GM12878 (cell line): ENCODE measurements around the gene SON. TPM values are rescaled to one million over a fixed set of nuclear protein-coding genes. Genes with fewer than 3 reads are reported as not detected.
A peak's percentile ranks its signal among the peaks of the same experiment; 100 is the strongest.

Experiments used
- ATAC-seq: fragments of 200-7000 bp; cut with Tn5 transposase; 3 replicates; pipeline ENCODE4 v1.9.1; 2020; ENCODE audit warnings: mild to moderate bottlenecking, moderate library complexity
- BruUV-seq: library from RNA; stranded (reverse); fragments of 400-500 nt; replicated peaks from 2 replicates; lab custom pipeline; 2021; lab: Mats Ljungman, UMichigan
- CTCF ChIA-PET: fragments of 300-600 bp; sonication (Branson Sonifier 250); formaldehyde crosslinking; extraction: SDS; loops from one replicate; lab custom pipeline; 2021; ENCODE audit warnings: inconsistent platforms; lab: Yijun Ruan, JAX
- POLR2A ChIA-PET: fragments of 350-600 bp; formaldehyde crosslinking; extraction: SDS; loops from one replicate; lab custom pipeline; 2021; ENCODE audit warnings: inconsistent platforms; lab: Charles Lee
- RAD21 ChIA-PET: fragments of 300-600 bp; sonication (Branson Sonifier 250); formaldehyde crosslinking; loops from one replicate; lab custom pipeline; 2023; ENCODE audit warnings: antibody characterized with exemption; ENCODE audit not compliant: unreplicated experiment; lab: Charles Lee
- SMC1A ChIA-PET: fragments of 300-600 bp; sonication (Branson Sonifier 250); formaldehyde crosslinking; loops from one replicate; lab custom pipeline; 2023; ENCODE audit not compliant: unreplicated experiment, uncharacterized antibody; lab: Charles Lee
- DNase-seq: peaks from one replicate; pipeline ENCODE4 v3.0.0-alpha.2; 2011; ENCODE audit warnings: low read depth, low spot score
- FAIRE-seq: peaks from 3 replicates; lab custom pipeline; 2011; peaks lifted over from hg19 to GRCh38; lab: Jason Lieb, UNC
- H2AFZ ChIP-seq: 2 replicates; pipeline ENCODE4 v1.6.0; 2011; ENCODE audit warnings: low read depth, low read length, control low read depth; ENCODE audit not compliant: control insufficient read depth
- H3K27ac ChIP-seq: 2 replicates; pipeline ENCODE4 v1.5.1; 2011; ENCODE audit warnings: control low read depth; ENCODE audit not compliant: control insufficient read depth, insufficient read depth
- H3K27me3 ChIP-seq, 2 experiments: replicated peaks in 1 of 2; 2 replicates each; pipeline versions ENCODE4 v1.6.0 to v1.6.1; 2011; ENCODE audit warnings: low read length in 1 of 2; ENCODE audit not compliant: control insufficient read depth in 2 of 2, insufficient read depth in 2 of 2
- H3K36me3 ChIP-seq, 2 experiments: 2 replicates each; pipeline ENCODE4 v1.5.1; 2011; ENCODE audit warnings: low read length in 1 of 2; ENCODE audit not compliant: control insufficient read depth in 2 of 2, insufficient read depth in 2 of 2
- H3K4me1 ChIP-seq: 2 replicates; pipeline ENCODE4 v1.6.1; 2011; ENCODE audit warnings: mild to moderate bottlenecking, low read length, moderate library complexity, mixed read lengths; ENCODE audit not compliant: control insufficient read depth, insufficient read depth
- H3K4me2 ChIP-seq: 2 replicates; pipeline ENCODE4 v1.6.0; 2011; ENCODE audit warnings: control low read depth; ENCODE audit not compliant: control insufficient read depth, insufficient read depth
- H3K4me3 ChIP-seq: fragments of 200-600 bp; sonication (generic); 2 replicates; pipeline ENCODE4 v1.5.1; 2016
- H3K79me2 ChIP-seq: 2 replicates; pipeline ENCODE4 v1.6.0; 2011; ENCODE audit warnings: low read length; ENCODE audit not compliant: control insufficient read depth, insufficient read depth
- H3K9ac ChIP-seq: 2 replicates; pipeline ENCODE4 v1.8.0; 2011; ENCODE audit warnings: low read length, control low read depth, mixed read lengths; ENCODE audit not compliant: control insufficient read depth, insufficient read depth
- H3K9me3 ChIP-seq: replicated peaks from 3 replicates; pipeline ENCODE4 v1.5.1; 2011; ENCODE audit warnings: mild to moderate bottlenecking, low read length; ENCODE audit not compliant: control insufficient read depth, insufficient read depth
- H4K20me1 ChIP-seq: 2 replicates; pipeline ENCODE4 v1.6.0; 2011; ENCODE audit not compliant: control insufficient read depth, insufficient read depth
- CBX3 ChIP-seq: fragments of 200-600 bp; sonication (generic); IDR thresholded peaks from 2 replicates; pipeline ENCODE4 v1.6.1; 2016; ENCODE audit warnings: low read depth, borderline replicate concordance
- DPF2 ChIP-seq: fragments of 450-650 bp; IDR thresholded peaks from 2 replicates; pipeline ENCODE4 v1.6.1; 2017; ENCODE audit warnings: mild to moderate bottlenecking
- EP300 ChIP-seq, 2 experiments: fragments of 150-350 bp in 1 of 2; IDR thresholded peaks; 2 replicates each; pipeline ENCODE4 v1.6.1; 2011 to 2012; ENCODE audit warnings: low read depth in 2 of 2, low read length in 2 of 2, borderline replicate concordance in 1 of 2, improper control_type of control experiment in 1 of 2, inconsistent platforms in 1 of 2; ENCODE audit not compliant: control insufficient read depth in 1 of 2
- FOXM1 ChIP-seq: IDR thresholded peaks from 2 replicates; pipeline ENCODE4 v1.6.1; 2012; ENCODE audit warnings: low read depth, mild to moderate bottlenecking, inconsistent platforms, low read length, moderate library complexity
- NBN ChIP-seq: fragments of 450-650 bp; IDR thresholded peaks from 2 replicates; pipeline ENCODE4 v1.6.1; 2016
- POLR2AphosphoS5 ChIP-seq: IDR thresholded peaks from 2 replicates; pipeline ENCODE4 v1.6.1; 2011; ENCODE audit warnings: mild to moderate bottlenecking, low read length, inconsistent platforms
- RELA ChIP-seq: fragments of 450-650 bp; IDR thresholded peaks from 2 replicates; pipeline ENCODE4 v1.8.0; 2014; ENCODE audit warnings: borderline replicate concordance; ENCODE audit not compliant: partially characterized antibody
- SRF ChIP-seq, 2 experiments: IDR thresholded peaks; 2 replicates each; pipeline ENCODE4 v1.6.1; 2011; ENCODE audit warnings: low read depth in 2 of 2, low read length in 2 of 2, mild to moderate bottlenecking in 1 of 2, moderate library complexity in 1 of 2
- SUZ12 ChIP-seq: fragments of 200-600 bp; sonication (generic); IDR thresholded peaks from one replicate; pipeline ENCODE4 v1.6.1; 2018; ENCODE audit warnings: antibody characterized with exemption, mild to moderate bottlenecking; ENCODE audit not compliant: unreplicated experiment
- TCF12 ChIP-seq: IDR thresholded peaks from 2 replicates; pipeline ENCODE4 v1.6.1; 2011; ENCODE audit warnings: low read depth, mild to moderate bottlenecking, low read length
- ZSCAN29 ChIP-seq: fragments of 450-650 bp; IDR thresholded peaks from 2 replicates; pipeline ENCODE4 v1.6.1; 2017; ENCODE audit warnings: mild to moderate bottlenecking, moderate library complexity
- ZZZ3 ChIP-seq: IDR thresholded peaks from 2 replicates; pipeline ENCODE4 v1.6.1; 2011; ENCODE audit warnings: low read depth; ENCODE audit not compliant: control insufficient read depth, insufficient read length
- WGBS: methylation state at CpG from one replicate; pipeline ENCODE4 v1.1.6; 2016; ENCODE audit warnings: low lambda C conversion rate; ENCODE audit not compliant: insufficient replicate concordance, insufficient coverage; ENCODE audit errors: missing lambda C conversion rate; 5-methylcytosine and 5-hydroxymethylcytosine counted together
- in situ Hi-C: fragments of 300-500 bp; cut with MboI; formaldehyde crosslinking; loops from 9 replicates; pipeline ENCODE4 v1.14.3; 2018; ENCODE audit warnings: mixed read lengths
- intact Hi-C: fragments of 100-400 bp; cut with micrococcal nuclease; formaldehyde crosslinking; loops from one replicate; pipeline ENCODE4 v1.14.2; 2022; ENCODE audit not compliant: unreplicated experiment
- polyA plus RNA-seq, 11 experiments: library from polyadenylated mRNA; depleted of rRNA in 4 of 11; unstranded in 6 of 11; stranded (reverse) in 5 of 11; fragments of >200 nt; fragmentation: Nextera tagmentation in 4 of 11; fragmentation: Illumina TruSeq in 1 of 11; extraction: Ambion mirVana in 4 of 11; extraction: Trizol in 1 of 11; gene quantifications; 1 replicate in 1 of 11; 2 replicates in 10 of 11; pipeline versions ENCODE4 v1.2.1 to v1.2.3, GENCODE V29; 2011 to 2016; ENCODE audit warnings: inconsistent platforms in 2 of 11, missing spikeins in 2 of 11, low read depth in 1 of 11
- total RNA-seq, 4 experiments: library from RNA; depleted of rRNA in 3 of 4; stranded (reverse); fragments of >200 nt in 3 of 4; fragmentation: Illumina TruSeq in 1 of 4; extraction: Trizol in 1 of 4; gene quantifications; 2 replicates each; pipeline versions ENCODE4 v1.2.1 to v1.2.3, GENCODE V29; 2013 to 2021
- TF ChIP-seq, protein P1 (sequence below): fragments of 450-650 bp; IDR thresholded peaks from 2 replicates; pipeline ENCODE4 v1.6.1; 2016; ENCODE audit warnings: mild to moderate bottlenecking
- TF ChIP-seq, protein P2 (sequence below): IDR thresholded peaks from 2 replicates; pipeline ENCODE4 v1.6.1; 2012; ENCODE audit warnings: low read depth, low read length, improper control_type of control experiment
- TF ChIP-seq, protein P3 (sequence below): fragments of 450-650 bp; IDR thresholded peaks from 2 replicates; pipeline ENCODE4 v1.6.1; 2017; ENCODE audit warnings: mild to moderate bottlenecking
- TF ChIP-seq, protein P4 (sequence below), 3 experiments: IDR thresholded peaks in 2 of 3; conservative IDR thresholded peaks in 1 of 3; 2 replicates each; pipeline ENCODE4 v1.5.1; 2011; ENCODE audit warnings: low read depth in 3 of 3, low read length in 3 of 3, mild to moderate bottlenecking in 3 of 3, control low read depth in 2 of 3, moderate library complexity in 2 of 3, inconsistent platforms in 1 of 3, mixed read lengths in 1 of 3; ENCODE audit not compliant: control insufficient read depth in 2 of 3, insufficient read depth in 1 of 3; ENCODE audit errors: extremely low read depth in 1 of 3
- TF ChIP-seq, protein P5 (sequence below): IDR thresholded peaks from 2 replicates; pipeline ENCODE4 v1.6.1; 2011; ENCODE audit warnings: borderline replicate concordance, low read depth, mild to moderate bottlenecking, moderate library complexity, mixed read lengths, low read length; ENCODE audit not compliant: insufficient read depth; ENCODE audit errors: extremely low read length

Gene SON
- total and polyA plus RNA-seq, 10 of the 15 experiments (the other 5 are each of a cell fraction or from before 2014, with no cell fraction given), result 95.7 to 788 (median 251) TPM

DNA sequence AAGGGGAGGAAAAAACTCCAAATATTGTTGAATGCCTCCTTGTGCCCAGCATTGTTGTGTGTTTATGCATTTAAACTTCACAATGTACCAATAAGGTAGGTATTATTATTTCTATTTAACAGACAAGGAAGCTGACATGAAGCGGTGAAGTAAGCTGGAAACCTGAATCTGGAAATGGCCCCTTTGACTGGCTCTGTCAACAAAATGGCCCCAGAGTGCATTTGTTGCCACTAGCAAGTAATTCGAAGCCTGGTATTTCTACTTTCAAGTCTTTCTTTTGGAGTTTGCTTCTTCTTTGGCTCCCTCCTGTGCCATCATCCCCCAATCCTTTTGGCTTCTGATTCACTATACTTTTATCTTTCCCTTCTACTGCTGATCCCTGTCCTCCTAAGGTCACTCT is 75.6 kb downstream of the SON start:
- no peak for ATAC-seq
- Histone ChIP-seq H3K4me2 (no peak overlapping the region), H3K27ac (no peak overlapping the region), H2AFZ (no peak overlapping the region), H3K9ac (no peak overlapping the region), H3K36me3 (peaks cover 0 to 4% of the 10 kb centered on the region in 2 experiments; a peak in 1 of 4 replicates), H3K79me2 (no peaks in the 10 kb centered on the region), H3K9me3 (no peaks in the 10 kb centered on the region), H3K27me3 (no peaks in the 10 kb centered on the region), H3K4me1 (no peaks in the 10 kb centered on the region), H4K20me1 (no peaks in the 10 kb centered on the region), H3K4me3 (no peak overlapping the region)
- FAIRE-seq, result no peak
- intact Hi-C loops (no loop called here), in situ Hi-C loops (no loop called here)
- RAD21 ChIA-PET, result no interaction called here
- POLR2A ChIA-PET, result no interaction called here
- WGBS, result 97% methylated on average over 2 of the region's 2 CpGs
- DNase-seq, result no peak
- TSS peak; percentile 51 for BruUV-seq
- CTCF ChIA-PET, result interaction anchor here (4.5 kb wide), 1 partner anchor 13 kb away, joined by 27 read pairs; no protein-coding TSS in a partner anchor
- SMC1A ChIA-PET, result no interaction called here
- TF ChIP-seq, protein P1, sequence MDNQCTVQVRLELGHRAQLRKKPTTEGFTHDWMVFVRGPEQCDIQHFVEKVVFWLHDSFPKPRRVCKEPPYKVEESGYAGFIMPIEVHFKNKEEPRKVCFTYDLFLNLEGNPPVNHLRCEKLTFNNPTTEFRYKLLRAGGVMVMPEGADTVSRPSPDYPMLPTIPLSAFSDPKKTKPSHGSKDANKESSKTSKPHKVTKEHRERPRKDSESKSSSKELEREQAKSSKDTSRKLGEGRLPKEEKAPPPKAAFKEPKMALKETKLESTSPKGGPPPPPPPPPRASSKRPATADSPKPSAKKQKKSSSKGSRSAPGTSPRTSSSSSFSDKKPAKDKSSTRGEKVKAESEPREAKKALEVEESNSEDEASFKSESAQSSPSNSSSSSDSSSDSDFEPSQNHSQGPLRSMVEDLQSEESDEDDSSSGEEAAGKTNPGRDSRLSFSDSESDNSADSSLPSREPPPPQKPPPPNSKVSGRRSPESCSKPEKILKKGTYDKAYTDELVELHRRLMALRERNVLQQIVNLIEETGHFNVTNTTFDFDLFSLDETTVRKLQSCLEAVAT, result no peak
- TF ChIP-seq POLR2AphosphoS5 (no peak), ZSCAN29 (no peak), DPF2 (no peak), RELA (no peak), SRF (IDR thresholded peaks at IDR 0.05; ENCODE audit: low read depth in 2 of 2, low read length in 2 of 2) (no peak), NBN (no peak), SUZ12 (no peak), ZZZ3 (no peak), FOXM1 (no peak), EP300 (IDR thresholded peaks at IDR 0.05; ENCODE audit: borderline replicate concordance in 1 of 2, control insufficient read depth in 1 of 2, low read depth in 2 of 2, low read length in 2 of 2) (no peak), TCF12 (no peak), CBX3 (no peak)
- TF ChIP-seq, protein P2, sequence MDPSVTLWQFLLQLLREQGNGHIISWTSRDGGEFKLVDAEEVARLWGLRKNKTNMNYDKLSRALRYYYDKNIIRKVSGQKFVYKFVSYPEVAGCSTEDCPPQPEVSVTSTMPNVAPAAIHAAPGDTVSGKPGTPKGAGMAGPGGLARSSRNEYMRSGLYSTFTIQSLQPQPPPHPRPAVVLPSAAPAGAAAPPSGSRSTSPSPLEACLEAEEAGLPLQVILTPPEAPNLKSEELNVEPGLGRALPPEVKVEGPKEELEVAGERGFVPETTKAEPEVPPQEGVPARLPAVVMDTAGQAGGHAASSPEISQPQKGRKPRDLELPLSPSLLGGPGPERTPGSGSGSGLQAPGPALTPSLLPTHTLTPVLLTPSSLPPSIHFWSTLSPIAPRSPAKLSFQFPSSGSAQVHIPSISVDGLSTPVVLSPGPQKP, result no peak
- TF ChIP-seq, protein P3, sequence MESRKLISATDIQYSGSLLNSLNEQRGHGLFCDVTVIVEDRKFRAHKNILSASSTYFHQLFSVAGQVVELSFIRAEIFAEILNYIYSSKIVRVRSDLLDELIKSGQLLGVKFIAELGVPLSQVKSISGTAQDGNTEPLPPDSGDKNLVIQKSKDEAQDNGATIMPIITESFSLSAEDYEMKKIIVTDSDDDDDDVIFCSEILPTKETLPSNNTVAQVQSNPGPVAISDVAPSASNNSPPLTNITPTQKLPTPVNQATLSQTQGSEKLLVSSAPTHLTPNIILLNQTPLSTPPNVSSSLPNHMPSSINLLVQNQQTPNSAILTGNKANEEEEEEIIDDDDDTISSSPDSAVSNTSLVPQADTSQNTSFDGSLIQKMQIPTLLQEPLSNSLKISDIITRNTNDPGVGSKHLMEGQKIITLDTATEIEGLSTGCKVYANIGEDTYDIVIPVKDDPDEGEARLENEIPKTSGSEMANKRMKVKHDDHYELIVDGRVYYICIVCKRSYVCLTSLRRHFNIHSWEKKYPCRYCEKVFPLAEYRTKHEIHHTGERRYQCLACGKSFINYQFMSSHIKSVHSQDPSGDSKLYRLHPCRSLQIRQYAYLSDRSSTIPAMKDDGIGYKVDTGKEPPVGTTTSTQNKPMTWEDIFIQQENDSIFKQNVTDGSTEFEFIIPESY, result no peak
- TF ChIP-seq, protein P4, sequence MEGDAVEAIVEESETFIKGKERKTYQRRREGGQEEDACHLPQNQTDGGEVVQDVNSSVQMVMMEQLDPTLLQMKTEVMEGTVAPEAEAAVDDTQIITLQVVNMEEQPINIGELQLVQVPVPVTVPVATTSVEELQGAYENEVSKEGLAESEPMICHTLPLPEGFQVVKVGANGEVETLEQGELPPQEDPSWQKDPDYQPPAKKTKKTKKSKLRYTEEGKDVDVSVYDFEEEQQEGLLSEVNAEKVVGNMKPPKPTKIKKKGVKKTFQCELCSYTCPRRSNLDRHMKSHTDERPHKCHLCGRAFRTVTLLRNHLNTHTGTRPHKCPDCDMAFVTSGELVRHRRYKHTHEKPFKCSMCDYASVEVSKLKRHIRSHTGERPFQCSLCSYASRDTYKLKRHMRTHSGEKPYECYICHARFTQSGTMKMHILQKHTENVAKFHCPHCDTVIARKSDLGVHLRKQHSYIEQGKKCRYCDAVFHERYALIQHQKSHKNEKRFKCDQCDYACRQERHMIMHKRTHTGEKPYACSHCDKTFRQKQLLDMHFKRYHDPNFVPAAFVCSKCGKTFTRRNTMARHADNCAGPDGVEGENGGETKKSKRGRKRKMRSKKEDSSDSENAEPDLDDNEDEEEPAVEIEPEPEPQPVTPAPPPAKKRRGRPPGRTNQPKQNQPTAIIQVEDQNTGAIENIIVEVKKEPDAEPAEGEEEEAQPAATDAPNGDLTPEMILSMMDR (IDR thresholded peaks at IDR 0.05 in 2 of 3, conservative IDR thresholded peaks at IDR 0.05 in 1 of 3; ENCODE audit: control insufficient read depth in 2 of 3, extremely low read depth in 1 of 3, insufficient read depth in 1 of 3, low read depth in 3 of 3, low read length in 3 of 3), result no peak
- TF ChIP-seq, protein P5, sequence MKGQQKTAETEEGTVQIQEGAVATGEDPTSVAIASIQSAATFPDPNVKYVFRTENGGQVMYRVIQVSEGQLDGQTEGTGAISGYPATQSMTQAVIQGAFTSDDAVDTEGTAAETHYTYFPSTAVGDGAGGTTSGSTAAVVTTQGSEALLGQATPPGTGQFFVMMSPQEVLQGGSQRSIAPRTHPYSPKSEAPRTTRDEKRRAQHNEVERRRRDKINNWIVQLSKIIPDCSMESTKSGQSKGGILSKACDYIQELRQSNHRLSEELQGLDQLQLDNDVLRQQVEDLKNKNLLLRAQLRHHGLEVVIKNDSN, result no peak
